ENCODE data around the gene ITPR1.

Gene ITPR1

DNA sequence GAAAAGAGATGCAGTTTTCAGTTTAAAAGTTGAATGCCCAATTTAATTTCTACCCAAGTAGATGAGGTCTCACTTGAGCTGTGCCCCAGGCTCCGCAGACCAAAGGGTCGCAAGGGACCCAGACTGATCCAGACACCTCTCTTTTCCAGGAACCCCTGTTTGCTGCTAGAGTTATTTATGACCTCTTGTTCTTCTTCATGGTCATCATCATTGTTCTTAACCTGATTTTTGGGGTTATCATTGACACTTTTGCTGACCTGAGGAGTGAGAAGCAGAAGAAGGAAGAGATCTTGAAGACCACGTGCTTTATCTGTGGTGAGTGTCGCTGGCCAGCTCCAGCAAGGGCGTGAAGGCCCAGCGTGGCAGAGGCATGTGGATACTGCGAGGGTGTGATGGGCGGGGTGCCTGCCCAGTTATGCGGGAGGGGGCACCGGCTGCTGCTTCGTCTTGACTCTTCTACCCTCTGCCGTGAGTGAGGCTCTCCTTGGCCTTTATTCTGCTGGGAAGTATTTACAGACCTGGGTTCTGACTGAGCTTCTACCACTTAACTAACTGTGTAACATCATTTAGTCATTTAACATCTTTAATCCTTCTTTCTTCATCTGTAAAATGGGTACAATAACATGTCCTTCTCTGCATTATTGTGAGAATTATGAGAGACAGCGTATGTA, 321.9 kb downstream of the ITPR1 start:
- Mint-ChIP-seq H3K4me1 (peaks cover 53% of the 10 kb centered on the region), H3K9me3 (peaks cover 4% of the 10 kb centered on the region), H3K27ac (no peak overlapping the region), H3K4me3 (no peak overlapping the region), H3K36me3 (peaks cover 93% of the 10 kb centered on the region)
- ATAC-seq (no peak), DNase-seq (ENCODE audit: low spot score in 2 of 2) (no peak)

DNA sequence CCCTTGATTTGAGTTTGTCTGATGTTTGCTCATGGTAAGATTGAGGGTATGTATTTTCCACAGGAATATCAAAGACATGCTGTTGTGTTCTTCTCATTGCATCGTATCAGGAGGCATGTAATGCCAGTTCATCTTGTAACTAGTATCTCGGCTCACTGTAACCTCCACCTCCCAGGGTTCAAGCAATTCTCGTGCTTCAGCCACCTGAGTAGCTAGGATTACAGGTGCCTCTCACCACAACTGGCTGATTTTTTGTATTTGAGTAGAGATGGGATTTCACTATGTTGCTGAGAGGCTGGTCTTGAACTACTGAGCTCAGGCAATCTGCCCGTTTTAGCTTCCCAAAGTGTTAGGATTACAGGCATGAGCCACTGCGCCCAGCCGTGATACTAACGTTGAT, 323.2 kb downstream of the ITPR1 start:
- Mint-ChIP-seq H3K27ac (no peak overlapping the region), H3K9me3 (peaks cover 4% of the 10 kb centered on the region), H3K4me1 (peaks cover 54% of the 10 kb centered on the region), H3K4me3 (no peak overlapping the region), H3K36me3 (peaks cover 100% of the 10 kb centered on the region)
- ATAC-seq (no peak), DNase-seq (ENCODE audit: low spot score in 2 of 2) (no peak)

DNA sequence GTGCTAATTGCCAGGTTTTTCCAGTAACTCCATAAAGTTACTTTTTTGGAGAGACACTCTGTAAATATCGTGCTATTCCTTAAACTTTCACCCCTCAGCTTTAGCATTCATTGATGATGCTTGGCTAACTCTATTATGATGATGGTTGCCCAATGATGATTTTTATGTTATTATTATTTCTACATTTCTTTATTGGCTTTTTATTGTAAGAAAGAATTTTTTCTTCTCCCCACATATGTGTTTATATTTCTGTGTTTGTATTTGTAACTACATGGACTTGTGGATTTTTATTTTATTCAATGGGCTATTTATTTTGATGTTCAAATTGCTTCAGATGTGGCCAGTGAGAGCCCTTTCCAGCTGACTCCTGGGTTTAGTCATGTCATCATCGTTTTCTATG, 323.6 kb downstream of the ITPR1 start:
- DNase-seq (ENCODE audit: low spot score in 2 of 2): no peak
- Mint-ChIP-seq H3K36me3 (peaks cover 100% of the 10 kb centered on the region), H3K27ac (peak overlapping the region; percentile 66)

GRCh38 chr3:4817128-4817527, 324.0 kb downstream of the ITPR1 start:
- H3K4me3 Mint-ChIP-seq: no peak overlapping the region

More for the DNA sequence above, 323.6 kb downstream of the ITPR1 start:
- ATAC-seq: no peak
- Mint-ChIP-seq H3K4me3 (no peak overlapping the region), H3K9me3 (peaks cover 4% of the 10 kb centered on the region), H3K4me1 (peaks cover 55% of the 10 kb centered on the region)

GRCh38 chr3:4818164-4818563, 325.0 kb downstream of the ITPR1 start:
- peak overlapping the region; percentile 66 for H3K27ac Mint-ChIP-seq
- peaks cover 4% of the 10 kb centered on the region for H3K9me3 Mint-ChIP-seq
- ATAC-seq (no peak), DNase-seq (ENCODE audit: low spot score in 2 of 2) (no peak)
- H3K4me1 Mint-ChIP-seq: peaks cover 63% of the 10 kb centered on the region
- peaks cover 100% of the 10 kb centered on the region for H3K36me3 Mint-ChIP-seq
- H3K4me3 Mint-ChIP-seq: no peak overlapping the region

More at GRCh38 chr3:4817128-4817527, 324.0 kb downstream of the ITPR1 start:
- H3K9me3 Mint-ChIP-seq: peaks cover 4% of the 10 kb centered on the region
- no peak for DNase-seq (ENCODE audit: low spot score in 2 of 2)
- H3K36me3 Mint-ChIP-seq: peaks cover 100% of the 10 kb centered on the region
- ATAC-seq: no peak
- H3K4me1 Mint-ChIP-seq: peaks cover 58% of the 10 kb centered on the region
- peak overlapping the region; percentile 66 for H3K27ac Mint-ChIP-seq

GRCh38 chr3:4818986-4819693, 326.0 kb downstream of the ITPR1 start:
- Mint-ChIP-seq H3K4me1 (peaks cover 65% of the 10 kb centered on the region), H3K36me3 (peaks cover 100% of the 10 kb centered on the region), H3K9me3 (peaks cover 7% of the 10 kb centered on the region), H3K27ac (no peak overlapping the region), H3K4me3 (no peak overlapping the region)
- ATAC-seq: no peak
- no peak for DNase-seq (ENCODE audit: low spot score in 2 of 2)

- peak overlapping the region; percentile 98 for H3K27ac Mint-ChIP-seq
- ATAC-seq (no peak), DNase-seq (ENCODE audit: low spot score in 2 of 2) (no peak)
- H3K36me3 Mint-ChIP-seq: peaks cover 100% of the 10 kb centered on the region
- no peak overlapping the region for H3K4me3 Mint-ChIP-seq
- peaks cover 7% of the 10 kb centered on the region for H3K9me3 Mint-ChIP-seq
- H3K4me1 Mint-ChIP-seq: peaks cover 67% of the 10 kb centered on the region
Observed at GRCh38 chr3:4819746-4820145, 326.6 kb downstream of the ITPR1 start.

GRCh38 chr3:4820296-4821121, 327.4 kb downstream of the ITPR1 start:
- H3K9me3 Mint-ChIP-seq: peaks cover 7% of the 10 kb centered on the region
- peak; percentile 24 for ATAC-seq
- no peak for DNase-seq (ENCODE audit: low spot score in 2 of 2)
- peaks cover 70% of the 10 kb centered on the region for H3K4me1 Mint-ChIP-seq
- peak overlapping the region; percentile 61 for H3K4me3 Mint-ChIP-seq
- H3K27ac Mint-ChIP-seq: peak overlapping the region; percentile 98
- H3K36me3 Mint-ChIP-seq: peaks cover 97% of the 10 kb centered on the region

GRCh38 chr3:4821338-4821737, 328.2 kb downstream of the ITPR1 start:
- peaks cover 7% of the 10 kb centered on the region for H3K9me3 Mint-ChIP-seq
- peak overlapping the region; percentile 61 for H3K4me3 Mint-ChIP-seq
- DNase-seq (ENCODE audit: low spot score in 2 of 2) (no peak), ATAC-seq (peak; percentile 75)
- H3K27ac Mint-ChIP-seq: peak overlapping the region; percentile 98
- H3K36me3 Mint-ChIP-seq: peaks cover 93% of the 10 kb centered on the region
- peaks cover 79% of the 10 kb centered on the region for H3K4me1 Mint-ChIP-seq

- ATAC-seq (peak; percentile 94), DNase-seq (ENCODE audit: low spot score in 2 of 2) (peak; percentile 65 to 91)
- peak overlapping the region; percentile 98 for H3K27ac Mint-ChIP-seq
- peaks cover 85% of the 10 kb centered on the region for H3K4me1 Mint-ChIP-seq
- peaks cover 91% of the 10 kb centered on the region for H3K36me3 Mint-ChIP-seq
- peaks cover 7% of the 10 kb centered on the region for H3K9me3 Mint-ChIP-seq
- H3K4me3 Mint-ChIP-seq: peak overlapping the region; percentile 61
Observed at GRCh38 chr3:4821975-4822374, 328.8 kb downstream of the ITPR1 start.

DNA sequence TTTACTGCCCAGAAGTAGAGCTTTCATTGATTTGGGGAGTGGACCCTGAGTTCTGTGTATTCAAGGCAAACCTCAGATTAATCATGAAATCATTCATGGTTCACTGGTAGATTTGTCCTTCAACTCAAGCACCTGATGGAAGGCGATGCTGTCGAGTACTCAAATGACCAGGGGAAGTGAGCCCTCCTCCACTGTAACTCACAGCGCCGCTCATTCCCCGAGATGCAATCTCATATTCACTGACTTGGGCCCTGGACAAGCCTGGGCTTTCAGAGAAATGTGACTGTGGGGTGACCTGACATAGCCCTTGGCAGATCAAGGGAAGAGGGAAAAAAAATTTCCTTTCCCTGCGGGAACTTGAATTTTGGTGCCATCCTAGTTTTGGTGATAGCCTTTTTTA, 329.4 kb downstream of the ITPR1 start:
- Mint-ChIP-seq H3K36me3 (peaks cover 91% of the 10 kb centered on the region), H3K9me3 (peaks cover 4% of the 10 kb centered on the region), H3K4me1 (peaks cover 85% of the 10 kb centered on the region), H3K27ac (peak overlapping the region; percentile 98), H3K4me3 (peak overlapping the region; percentile 61)
- DNase-seq (ENCODE audit: low spot score in 2 of 2) (no peak), ATAC-seq (no peak)

DNA sequence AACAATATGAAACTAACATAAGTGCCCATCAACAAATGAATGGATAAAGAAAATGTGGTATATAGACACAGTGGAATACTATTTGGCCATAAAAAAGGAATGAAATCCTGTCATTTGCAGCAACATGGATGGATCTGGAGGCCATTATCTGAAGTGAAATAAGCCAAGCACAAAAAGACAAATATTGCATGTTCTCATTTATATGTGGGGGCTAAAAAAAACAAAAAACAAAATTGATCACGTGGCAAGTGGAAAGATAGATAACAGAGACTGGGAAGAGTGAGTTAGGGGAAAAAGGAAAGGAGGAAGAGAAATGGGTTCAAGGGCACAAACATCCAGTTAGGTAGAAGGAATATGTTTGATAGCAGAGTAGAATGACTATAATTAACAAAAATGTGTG, 330.2 kb downstream of the ITPR1 start:
- H3K36me3 Mint-ChIP-seq: peaks cover 91% of the 10 kb centered on the region
- ATAC-seq (no peak), DNase-seq (ENCODE audit: low spot score in 2 of 2) (no peak)
- H3K4me1 Mint-ChIP-seq: peaks cover 90% of the 10 kb centered on the region
- peak overlapping the region; percentile 98 for H3K27ac Mint-ChIP-seq
- peaks cover 3% of the 10 kb centered on the region for H3K9me3 Mint-ChIP-seq
- H3K4me3 Mint-ChIP-seq: peak overlapping the region; percentile 61

DNA sequence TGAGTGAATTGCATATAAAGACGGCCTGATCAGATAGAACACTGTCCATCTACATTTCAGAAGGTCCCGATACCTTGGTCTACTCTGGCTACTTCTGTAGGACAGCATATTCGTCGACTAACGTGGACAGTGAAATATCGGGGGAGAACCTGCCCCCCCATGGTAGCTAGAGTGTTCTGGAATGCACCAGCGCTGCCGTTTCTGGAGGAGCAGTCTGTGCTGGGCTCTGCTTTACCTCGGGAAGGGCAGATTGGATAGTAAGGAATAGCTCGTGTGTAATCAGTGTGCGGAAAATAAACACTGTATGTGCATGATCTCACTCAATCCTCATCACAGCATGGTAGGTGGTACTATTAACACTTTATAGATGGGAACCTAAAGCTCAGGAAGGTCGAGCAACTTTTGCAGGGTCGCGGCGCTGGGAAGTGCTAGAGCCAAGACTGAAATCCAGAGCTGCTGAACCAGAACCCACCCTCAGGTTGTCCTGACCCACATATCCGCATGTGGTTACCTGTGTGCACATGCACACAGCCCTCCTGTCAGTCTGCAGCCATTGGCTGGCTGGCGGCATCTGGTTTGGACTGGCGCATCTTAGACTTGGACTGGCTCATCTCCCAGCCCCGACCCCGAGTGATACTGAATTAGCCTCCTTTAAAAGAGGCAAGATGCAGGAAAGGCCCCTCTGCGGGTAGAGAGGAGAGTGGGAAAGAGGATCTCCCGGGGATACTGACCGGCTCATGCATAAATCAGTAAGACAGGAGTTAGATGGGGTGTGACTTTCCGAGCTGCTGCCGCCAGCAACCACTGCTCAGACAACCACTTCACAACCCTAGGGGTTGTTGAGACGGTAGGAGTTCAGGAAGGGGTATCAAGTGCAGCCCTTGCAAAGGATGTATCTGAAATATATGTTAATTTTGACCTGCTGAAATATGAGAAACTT, 331.1 kb downstream of the ITPR1 start:
- Mint-ChIP-seq H3K4me1 (peaks cover 98% of the 10 kb centered on the region), H3K36me3 (peaks cover 91% of the 10 kb centered on the region), H3K4me3 (peak overlapping the region; percentile 61)

GRCh38 chr3:4824926-4825325, 331.8 kb downstream of the ITPR1 start:
- Mint-ChIP-seq H3K36me3 (peaks cover 91% of the 10 kb centered on the region), H3K9me3 (peaks cover 3% of the 10 kb centered on the region), H3K4me1 (peaks cover 98% of the 10 kb centered on the region), H3K27ac (peak overlapping the region; percentile 99), H3K4me3 (peak overlapping the region; percentile 61)
- DNase-seq (ENCODE audit: low spot score in 2 of 2) (no peak), ATAC-seq (no peak)

More for the DNA sequence above, 331.1 kb downstream of the ITPR1 start:
- peak overlapping the region; percentile 99 for H3K27ac Mint-ChIP-seq
- DNase-seq (ENCODE audit: low spot score in 2 of 2) (no peak), ATAC-seq (no peak)
- H3K9me3 Mint-ChIP-seq: peaks cover 3% of the 10 kb centered on the region
